HL-60 (cell line): ENCODE results near the gene NAV2.

Source experiments
- POLR2AphosphoS5 ChIP-seq: IDR thresholded peaks from 2 replicates; pipeline ENCODE4 v1.6.1; 2012; ENCODE audit warnings: low read depth
- REST ChIP-seq: IDR thresholded peaks from 2 replicates; pipeline ENCODE4 v1.6.1; 2012; ENCODE audit warnings: low read depth; ENCODE audit not compliant: insufficient replicate concordance
- TF ChIP-seq, protein P1 (sequence below): IDR thresholded peaks from one replicate; pipeline ENCODE4 v1.5.1; 2011; ENCODE audit warnings: low read length, control low read depth, inconsistent platforms; ENCODE audit not compliant: insufficient read depth

DNA sequence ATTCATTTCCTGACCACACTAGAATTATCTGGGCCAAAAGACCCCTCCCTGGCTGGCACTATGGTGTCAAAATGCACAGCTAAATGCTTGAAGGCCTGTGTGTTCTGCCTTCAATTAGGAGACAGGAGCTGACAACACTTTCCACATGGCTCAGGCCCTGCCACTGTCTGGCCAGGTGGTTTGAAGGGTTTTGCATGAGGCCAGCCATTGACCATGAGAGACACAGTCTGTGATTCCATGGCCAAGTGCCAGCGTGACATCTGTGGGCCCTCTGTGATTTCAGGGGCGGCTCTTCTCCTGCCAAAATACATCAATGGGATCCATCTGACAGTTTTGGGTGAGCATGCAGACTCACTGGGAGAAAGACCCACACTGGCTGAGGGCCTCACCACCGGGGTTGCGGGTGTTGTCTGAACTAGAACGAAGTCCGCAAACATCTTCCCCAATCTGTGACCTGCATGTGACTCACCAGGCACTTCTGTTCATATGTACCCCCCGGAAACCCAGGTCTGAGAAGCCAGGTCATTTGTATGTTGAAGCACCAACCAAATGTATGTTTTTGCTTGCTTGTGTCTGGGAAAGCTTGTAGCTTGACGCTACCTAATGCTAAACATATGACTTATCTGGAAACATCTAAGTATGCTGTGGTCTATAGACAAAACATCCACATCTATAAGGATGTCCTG lies 20.7 kb upstream of the NAV2 start:
- TF ChIP-seq, protein P1, sequence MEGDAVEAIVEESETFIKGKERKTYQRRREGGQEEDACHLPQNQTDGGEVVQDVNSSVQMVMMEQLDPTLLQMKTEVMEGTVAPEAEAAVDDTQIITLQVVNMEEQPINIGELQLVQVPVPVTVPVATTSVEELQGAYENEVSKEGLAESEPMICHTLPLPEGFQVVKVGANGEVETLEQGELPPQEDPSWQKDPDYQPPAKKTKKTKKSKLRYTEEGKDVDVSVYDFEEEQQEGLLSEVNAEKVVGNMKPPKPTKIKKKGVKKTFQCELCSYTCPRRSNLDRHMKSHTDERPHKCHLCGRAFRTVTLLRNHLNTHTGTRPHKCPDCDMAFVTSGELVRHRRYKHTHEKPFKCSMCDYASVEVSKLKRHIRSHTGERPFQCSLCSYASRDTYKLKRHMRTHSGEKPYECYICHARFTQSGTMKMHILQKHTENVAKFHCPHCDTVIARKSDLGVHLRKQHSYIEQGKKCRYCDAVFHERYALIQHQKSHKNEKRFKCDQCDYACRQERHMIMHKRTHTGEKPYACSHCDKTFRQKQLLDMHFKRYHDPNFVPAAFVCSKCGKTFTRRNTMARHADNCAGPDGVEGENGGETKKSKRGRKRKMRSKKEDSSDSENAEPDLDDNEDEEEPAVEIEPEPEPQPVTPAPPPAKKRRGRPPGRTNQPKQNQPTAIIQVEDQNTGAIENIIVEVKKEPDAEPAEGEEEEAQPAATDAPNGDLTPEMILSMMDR: no peak
- no peak for TF ChIP-seq POLR2AphosphoS5
- no peak for TF ChIP-seq REST
